ENCODE results near the gene PFDN2. TPM values are rescaled to one million over a fixed set of nuclear protein-coding genes. Genes with fewer than 3 reads are reported as not detected.

PFDN2 gene
- total and polyA plus RNA-seq, 2 experiments from 2014 or later = 45.6 to 352 TPM

- Histone ChIP-seq H3K9me2 (ENCODE audit: insufficient read depth) (no peaks in the 10 kb centered on the region), H3K4me1 (ENCODE audit: insufficient read depth) (0 out of 2 replicates have a peak, but pooled peaks cover 4% of the 10 kb centered on the region), H3F3A (replicated peaks; ENCODE audit: low read depth) (no peaks in the 10 kb centered on the region), H3K4me3 (no peak overlapping the region), H3K27me3 (ENCODE audit: insufficient read depth) (no peaks in the 10 kb centered on the region), H3K4me2 (no peak overlapping the region), H3K79me2 (replicated peaks; ENCODE audit: insufficient read depth) (no peaks in the 10 kb centered on the region), H2AFZ (no peak overlapping the region), H3K36me3 (ENCODE audit: insufficient read depth) (no peaks in the 10 kb centered on the region), H3K27ac (ENCODE audit: low read depth) (no peak overlapping the region), H4K20me1 (replicated peaks; ENCODE audit: insufficient read depth) (no peaks in the 10 kb centered on the region)
- no peaks in the 10 kb centered on the region for H3K9me3 Mint-ChIP-seq
- ATAC-seq (no peak), DNase-seq (ENCODE audit: low spot score) (no peak)
- peaks cover 11% of the 10 kb centered on the region for H3K27me3 Mint-ChIP-seq (ENCODE audit: insufficient read depth, low read depth, poor library complexity)
- H3K27ac Mint-ChIP-seq = no peak overlapping the region
- TF ChIP-seq NANOG (IDR thresholded peaks at IDR 0.05; ENCODE audit: borderline replicate concordance) (no peak), CTCF (conservative IDR thresholded peaks at IDR 0.05; ENCODE audit: low read depth in 2 of 2) (no peak), ZNF114 (CRISPR knock-in tag; IDR thresholded peaks at IDR 0.05) (no peak), JUNB (IDR thresholded peaks at IDR 0.05; ENCODE audit: unreplicated experiment) (no peak), CREB1 (CRISPR knock-in tag; IDR thresholded peaks at IDR 0.05; ENCODE audit: low read depth) (no peak), EZH2 (IDR thresholded peaks at IDR 0.05; ENCODE audit: low read depth, unreplicated experiment) (no peak), ZNF462 (CRISPR knock-in tag; IDR thresholded peaks at IDR 0.05) (no peak), POLR2AphosphoS5 (IDR thresholded peaks at IDR 0.05; ENCODE audit: low read depth) (no peak), ETS1 (IDR thresholded peaks at IDR 0.05) (no peak), REST (IDR thresholded peaks at IDR 0.05; ENCODE audit: unreplicated experiment) (no peak), ZNF331 (CRISPR knock-in tag; IDR thresholded peaks at IDR 0.05; ENCODE audit: low read depth) (no peak), EZH2phosphoT487 (IDR thresholded peaks at IDR 0.05; ENCODE audit: unreplicated experiment) (no peak), STAT1 (IDR thresholded peaks at IDR 0.05; ENCODE audit: unreplicated experiment) (no peak)
- H3K36me3 Mint-ChIP-seq (ENCODE audit: low read depth) = no peaks in the 10 kb centered on the region
- no peak overlapping the region for H3K4me3 Mint-ChIP-seq
- peaks cover 5% of the 10 kb centered on the region; the same call in 2 of the 3 replicates for H3K4me1 Mint-ChIP-seq
Observed at GRCh38 chr1:161072751-161073449, 44.9 kb downstream of the PFDN2 start.
